GM12874 (cell line): Measurements from ENCODE around the gene GLT1D1.

Experiments
- TF ChIP-seq, protein P1 (sequence below): IDR thresholded peaks from 2 replicates; pipeline ENCODE4 v1.5.1; 2011; ENCODE audit warnings: low read depth, mild to moderate bottlenecking, control low read depth, low read length, moderate library complexity; ENCODE audit not compliant: insufficient read depth

Gene GLT1D1

DNA sequence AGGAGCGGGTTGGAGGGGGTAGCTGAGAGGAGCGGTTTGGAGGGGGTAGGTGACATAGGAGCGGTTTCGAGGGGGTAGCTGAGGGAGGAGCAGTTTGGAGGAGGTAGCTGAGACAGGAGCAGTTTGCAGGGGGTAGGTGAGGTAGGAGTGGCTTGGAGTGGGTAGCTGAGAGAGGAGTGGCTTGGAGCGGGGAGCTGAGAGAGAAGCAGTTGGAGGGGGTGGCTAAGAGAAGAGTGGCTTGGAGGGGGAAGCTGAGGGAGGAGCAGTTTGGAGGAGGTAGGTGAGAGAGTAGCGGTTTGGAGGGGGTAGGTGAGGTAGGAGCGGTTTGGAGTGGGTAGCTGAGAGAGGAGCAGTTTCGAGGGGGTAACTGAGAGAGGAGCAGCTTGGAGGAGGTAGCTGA, 152.1 kb downstream of the GLT1D1 start:
- TF ChIP-seq, protein P1, sequence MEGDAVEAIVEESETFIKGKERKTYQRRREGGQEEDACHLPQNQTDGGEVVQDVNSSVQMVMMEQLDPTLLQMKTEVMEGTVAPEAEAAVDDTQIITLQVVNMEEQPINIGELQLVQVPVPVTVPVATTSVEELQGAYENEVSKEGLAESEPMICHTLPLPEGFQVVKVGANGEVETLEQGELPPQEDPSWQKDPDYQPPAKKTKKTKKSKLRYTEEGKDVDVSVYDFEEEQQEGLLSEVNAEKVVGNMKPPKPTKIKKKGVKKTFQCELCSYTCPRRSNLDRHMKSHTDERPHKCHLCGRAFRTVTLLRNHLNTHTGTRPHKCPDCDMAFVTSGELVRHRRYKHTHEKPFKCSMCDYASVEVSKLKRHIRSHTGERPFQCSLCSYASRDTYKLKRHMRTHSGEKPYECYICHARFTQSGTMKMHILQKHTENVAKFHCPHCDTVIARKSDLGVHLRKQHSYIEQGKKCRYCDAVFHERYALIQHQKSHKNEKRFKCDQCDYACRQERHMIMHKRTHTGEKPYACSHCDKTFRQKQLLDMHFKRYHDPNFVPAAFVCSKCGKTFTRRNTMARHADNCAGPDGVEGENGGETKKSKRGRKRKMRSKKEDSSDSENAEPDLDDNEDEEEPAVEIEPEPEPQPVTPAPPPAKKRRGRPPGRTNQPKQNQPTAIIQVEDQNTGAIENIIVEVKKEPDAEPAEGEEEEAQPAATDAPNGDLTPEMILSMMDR = no peak

DNA sequence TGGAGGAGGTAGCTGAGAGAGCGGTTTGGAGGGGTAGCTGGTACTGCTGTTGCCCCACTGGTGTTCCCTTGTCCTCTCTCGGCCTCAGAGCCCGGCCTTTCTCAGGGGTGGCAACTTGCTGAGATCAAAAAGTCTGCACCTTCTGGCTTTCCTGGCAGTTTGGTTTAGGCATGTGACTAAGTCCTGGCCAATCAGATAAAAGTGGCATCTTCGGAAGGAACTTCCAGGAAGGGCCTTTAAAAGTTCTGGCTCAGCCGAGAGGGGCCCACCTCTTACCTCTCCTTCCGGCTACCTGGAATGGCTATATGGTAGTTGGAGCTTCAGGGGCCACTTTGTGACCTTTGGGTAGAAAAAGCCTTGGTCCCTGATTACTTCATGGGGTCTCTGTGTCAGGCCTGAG, 152.6 kb downstream of the GLT1D1 start:
- TF ChIP-seq, protein P1 = no peak

DNA sequence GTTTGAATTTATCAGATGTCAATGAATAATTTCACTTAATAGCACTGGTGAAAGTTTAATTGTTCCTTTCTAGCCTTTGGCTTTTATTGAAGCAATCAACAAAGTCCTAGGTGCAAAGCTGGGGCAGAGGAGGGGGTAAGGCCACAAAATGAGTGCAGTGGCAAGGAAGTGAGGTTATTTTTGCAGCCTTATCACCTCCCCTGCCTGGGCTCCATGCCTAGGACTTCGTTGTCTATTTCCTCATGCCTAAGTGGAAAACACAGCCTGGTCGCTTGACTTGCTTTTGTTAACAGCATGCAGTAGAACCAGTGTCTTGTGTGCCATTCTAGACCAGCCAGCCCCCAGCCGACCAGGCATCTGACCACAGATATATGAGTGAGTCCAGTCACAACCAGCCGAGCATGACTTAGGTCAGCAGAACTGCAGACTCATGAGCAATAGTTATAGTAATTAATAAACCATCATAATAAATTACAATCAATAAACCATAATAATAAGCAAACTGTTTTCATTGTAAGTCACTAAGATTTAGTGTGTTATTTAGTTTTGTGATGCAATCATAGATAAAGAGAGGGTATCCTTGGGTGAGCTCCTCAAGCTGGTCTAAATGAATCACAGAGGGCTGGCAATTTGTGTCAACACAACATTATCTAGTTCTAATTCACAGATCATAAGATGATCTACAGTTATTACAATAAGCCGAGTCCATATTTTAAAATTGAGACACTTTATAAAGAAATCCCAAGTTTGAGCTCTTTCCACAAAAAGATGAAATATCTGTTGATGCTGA, 156.8 kb downstream of the GLT1D1 start:
- TF ChIP-seq, protein P1 = no peak

DNA sequence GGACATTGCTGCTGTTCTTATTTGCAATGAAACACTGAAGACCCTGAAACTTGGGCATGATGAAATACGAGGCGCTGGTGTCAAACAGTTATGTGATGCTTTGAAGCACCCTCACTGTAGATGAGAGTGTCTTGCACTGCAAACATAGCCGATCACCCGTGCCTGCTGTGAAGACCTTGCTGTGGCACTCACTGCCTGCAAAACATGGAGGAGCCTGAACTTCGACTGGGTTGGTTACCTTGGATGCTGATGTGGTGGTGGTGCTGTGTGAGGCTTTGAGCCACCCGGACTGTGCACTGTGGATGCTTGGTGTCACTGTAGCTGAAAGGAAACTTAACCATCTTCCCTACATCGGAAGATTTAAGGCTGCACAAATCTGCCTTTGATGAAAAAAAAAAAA, 162.9 kb downstream of the GLT1D1 start:
- TF ChIP-seq, protein P1 = no peak

DNA sequence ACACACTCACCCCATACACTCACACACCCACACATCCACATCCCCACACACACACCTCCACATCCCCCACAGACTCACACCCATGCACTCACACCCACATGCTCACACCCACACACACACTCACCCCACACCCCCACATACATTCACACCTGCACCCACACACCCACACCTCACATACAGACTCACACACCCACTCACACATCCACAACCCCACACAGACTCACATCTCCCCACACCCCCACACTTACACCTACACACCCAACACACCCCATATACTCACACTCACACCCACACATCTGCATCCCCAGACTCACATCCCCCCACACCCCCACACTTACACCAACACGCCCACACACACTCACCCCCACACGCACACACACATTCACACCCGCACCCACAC, 171.8 kb downstream of the GLT1D1 start:
- TF ChIP-seq, protein P1 = no peak

DNA sequence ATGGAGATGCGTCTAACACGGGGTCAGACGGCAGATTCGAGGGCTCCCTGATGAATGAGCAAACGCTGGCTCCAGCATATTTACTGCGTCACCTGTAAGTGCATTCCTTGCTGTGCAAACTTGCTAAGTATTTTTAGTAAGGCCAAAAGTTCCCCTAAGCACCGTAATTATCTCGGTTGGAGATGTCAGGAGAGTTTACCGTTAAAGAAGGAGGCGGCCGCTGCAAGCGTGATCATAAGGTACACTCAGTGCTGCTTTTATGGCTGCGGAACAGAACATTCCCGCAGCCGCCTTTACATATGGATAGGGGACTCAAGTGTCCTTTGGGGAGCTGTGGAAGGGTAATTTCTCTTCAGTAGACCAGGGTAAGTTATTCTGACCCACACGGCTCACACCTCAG, 175.6 kb downstream of the GLT1D1 start:
- TF ChIP-seq, protein P1 = no peak
